ENCODE results near the gene TPST2. TPM values are rescaled to one million over a fixed set of nuclear protein-coding genes. Genes with fewer than 3 reads are reported as not detected.

Gene TPST2
- total and polyA plus RNA-seq, 10 of the 15 experiments (the other 5 are each of a cell fraction or from before 2014, with no cell fraction given), result 6.3 to 33.7 (median 28.4) TPM

GRCh38 chr22:26635117-26635516 is 45.2 kb upstream of the TPST2 start:
- FAIRE-seq (no peak), ATAC-seq (no peak), DNase-seq (ENCODE audit: low read depth, low spot score) (no peak)
- H3K4me2 ChIP-seq (ENCODE audit: control insufficient read depth, insufficient read depth), result no peak overlapping the region
- no peak overlapping the region for H3K27ac ChIP-seq (ENCODE audit: control insufficient read depth, insufficient read depth)
- H3K4me3 ChIP-seq, result no peak overlapping the region
- POLR2A ChIA-PET, result no interaction called here
- intact Hi-C loops (cut with micrococcal nuclease; ENCODE audit: unreplicated experiment) (no loop called here), in situ Hi-C loops (cut with MboI) (no loop called here)
- no peaks in the 10 kb centered on the region; the same call in 2 of the 3 replicates for H3K9me3 ChIP-seq (replicated peaks; ENCODE audit: control insufficient read depth, insufficient read depth, low read length)
- H3K4me1 ChIP-seq (ENCODE audit: control insufficient read depth, insufficient read depth, low read length), result no peaks in the 10 kb centered on the region
- H4K20me1 ChIP-seq (ENCODE audit: control insufficient read depth, insufficient read depth), result no peaks in the 10 kb centered on the region
- H3K36me3 ChIP-seq (ENCODE audit: control insufficient read depth in 2 of 2, insufficient read depth in 2 of 2, low read length in 1 of 2), result no peaks in the 10 kb centered on the region
- H3K27me3 ChIP-seq (replicated peaks in 1 of 2; ENCODE audit: control insufficient read depth in 2 of 2, insufficient read depth in 2 of 2, low read length in 1 of 2), result no peaks in the 10 kb centered on the region
- SMC1A ChIA-PET (ENCODE audit: uncharacterized antibody, unreplicated experiment), result interaction anchor here (0.7 kb wide), 1 partner anchor 27 kb away, joined by 3 read pairs; no protein-coding TSS in a partner anchor
- TF ChIP-seq PAX5 (IDR thresholded peaks at IDR 0.05; ENCODE audit: borderline replicate concordance, low read depth, low read length), result no peak
- TF ChIP-seq MLLT1 (IDR thresholded peaks at IDR 0.05), result no peak
- no peak for TF ChIP-seq MEF2A (IDR thresholded peaks at IDR 0.05; ENCODE audit: insufficient read depth, low read depth, low read length)
- no peak for TF ChIP-seq ZBTB4 (CRISPR knock-in tag; IDR thresholded peaks at IDR 0.05)
- TF ChIP-seq EZH2 (IDR thresholded peaks at IDR 0.05; ENCODE audit: borderline replicate concordance, control insufficient read depth, low read depth, low read length), result no peak
- no peak for TF ChIP-seq RCOR1 (conservative IDR thresholded peaks at IDR 0.05; ENCODE audit: low read depth, low read length)
- no peak overlapping the region for H3K9ac ChIP-seq (ENCODE audit: control insufficient read depth, insufficient read depth, low read length)
- RAD21 ChIA-PET (ENCODE audit: unreplicated experiment), result no interaction called here
- no TSS peak for BruUV-seq (replicated peaks)
- H2AFZ ChIP-seq (ENCODE audit: control insufficient read depth, low read depth, low read length), result no peak overlapping the region
- no peaks in the 10 kb centered on the region for H3K79me2 ChIP-seq (ENCODE audit: control insufficient read depth, insufficient read depth, low read length)
- 50% methylated on average over 2 of the region's 2 CpGs for WGBS (ENCODE audit: insufficient coverage, insufficient replicate concordance, low lambda C conversion rate, missing lambda C conversion rate)
- CTCF ChIA-PET, result interaction anchor here (1.2 kb wide), 1 partner anchor 11 kb away, joined by 3 read pairs; no protein-coding TSS in a partner anchor
